Measurements from ENCODE around the gene PDSS1.
"Not testable (repeated sequence)": the region's sequence is repeated elsewhere in the genome, so short reads cannot be mapped to it uniquely, and the experiment has no call there.

Gene PDSS1

GRCh38 chr10:26697163-26697921, at the start of gene PDSS1:
Gene PDSS1, plus strand, starts transcription at chr10:26697701. Its CDS starts 11 bp downstream, at chr10:26697712.
- peak; percentile 50 for DNase-seq

- not testable (repeated sequence) for DNase-seq
Measured at GRCh38 chr10:26648245-26648636, 49.3 kb upstream of the PDSS1 start.

GRCh38 chr10:26650406-26650805, 47.1 kb upstream of the PDSS1 start:
- DNase-seq, result no peak

GRCh38 chr10:26651476-26651875, 46.0 kb upstream of the PDSS1 start:
- not testable (repeated sequence) for DNase-seq

- DNase-seq, result no peak
Measured at GRCh38 chr10:26653004-26653403, 44.5 kb upstream of the PDSS1 start.

GRCh38 chr10:26655746-26656145, 41.8 kb upstream of the PDSS1 start:
- DNase-seq, result no peak

- DNase-seq, result no peak
Measured at GRCh38 chr10:26662864-26663263, 34.6 kb upstream of the PDSS1 start.

- no peak for DNase-seq
Measured at GRCh38 chr10:26665080-26666048, 32.1 kb upstream of the PDSS1 start.

- DNase-seq, result no peak
Measured at GRCh38 chr10:26675873-26676257, 21.6 kb upstream of the PDSS1 start.

- no peak for DNase-seq
Measured at GRCh38 chr10:26679588-26679987, 17.9 kb upstream of the PDSS1 start.

GRCh38 chr10:26681076-26681475, 16.4 kb upstream of the PDSS1 start:
- no peak for DNase-seq

- DNase-seq, result not testable (repeated sequence)
Measured at GRCh38 chr10:26681971-26682370, 15.5 kb upstream of the PDSS1 start.

GRCh38 chr10:26682931-26683330, 14.6 kb upstream of the PDSS1 start:
- DNase-seq, result no peak

- not testable (repeated sequence) for DNase-seq
Measured at GRCh38 chr10:26684667-26685264, 12.7 kb upstream of the PDSS1 start.

GRCh38 chr10:26685441-26685840, 12.1 kb upstream of the PDSS1 start:
- no peak for DNase-seq

- no peak for DNase-seq
Measured at GRCh38 chr10:26689399-26689798, 8.1 kb upstream of the PDSS1 start.

GRCh38 chr10:26690731-26691475, 6.6 kb upstream of the PDSS1 start:
- no peak for DNase-seq

GRCh38 chr10:26694536-26694935, 3.0 kb upstream of the PDSS1 start:
- DNase-seq, result not testable (repeated sequence)

- DNase-seq, result no peak
Measured at GRCh38 chr10:26696786-26697162, 727 bp upstream of the PDSS1 start.

GRCh38 chr10:26697922-26698608, 564 bp downstream of the PDSS1 start:
- no peak for DNase-seq

GRCh38 chr10:26698909-26699308, 1.4 kb downstream of the PDSS1 start:
- DNase-seq, result no peak

GRCh38 chr10:26699631-26700030, 2.1 kb downstream of the PDSS1 start:
- no peak for DNase-seq

Measured in NK-92 treated with Interleukin-12 subunit alpha and Interleukin-12 subunit beta, amount 100 ng/mL, for 24 hours (cell line).